Measurements from ENCODE around the gene PALB2.
"Not testable (repeated sequence)": the region's sequence is repeated elsewhere in the genome, so short reads cannot be mapped to it uniquely, and the experiment has no call there.

PALB2 gene

GRCh38 chr16:23590181-23590580 is 50.9 kb downstream of the PALB2 start:
- no peak for DNase-seq (ENCODE audit: low read depth)
- H3K4me3 ChIP-seq (ENCODE audit: low read depth, low read length) = no peak overlapping the region

GRCh38 chr16:23587726-23588125 is 53.4 kb downstream of the PALB2 start:
- peak; percentile 55 for DNase-seq (ENCODE audit: low read depth)
- H3K4me3 ChIP-seq (ENCODE audit: low read depth, low read length) = no peak overlapping the region

GRCh38 chr16:23584186-23585076 is 56.7 kb downstream of the PALB2 start:
- DNase-seq (ENCODE audit: low read depth) = no peak
- H3K4me3 ChIP-seq (ENCODE audit: low read depth, low read length) = no peak overlapping the region

GRCh38 chr16:23583271-23583670 is 57.8 kb downstream of the PALB2 start:
- not testable (repeated sequence) for H3K4me3 ChIP-seq (ENCODE audit: low read depth, low read length); DNase-seq (ENCODE audit: low read depth)

DNA sequence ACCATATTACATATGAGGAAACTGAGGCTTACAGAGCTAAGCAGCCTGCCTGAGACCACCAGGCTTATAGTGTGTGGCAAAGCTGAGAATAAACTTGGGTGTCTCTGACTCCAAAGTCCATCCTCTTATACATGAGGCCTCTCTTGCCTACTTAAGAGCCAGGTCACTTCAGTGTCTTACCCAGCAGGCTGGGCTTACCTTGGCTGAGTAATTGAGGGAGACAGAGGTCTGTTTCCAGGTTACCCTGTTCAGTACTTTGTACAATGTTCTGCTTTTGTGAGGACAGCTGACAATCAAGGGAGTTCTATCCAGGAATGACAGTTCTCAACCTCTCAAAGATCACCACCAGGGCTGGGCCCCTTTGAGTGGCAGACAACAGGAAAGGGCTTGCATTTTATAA is 59.3 kb downstream of the PALB2 start:
- no peak overlapping the region for H3K4me3 ChIP-seq (ENCODE audit: low read depth, low read length)
- DNase-seq (ENCODE audit: low read depth) = no peak

DNA sequence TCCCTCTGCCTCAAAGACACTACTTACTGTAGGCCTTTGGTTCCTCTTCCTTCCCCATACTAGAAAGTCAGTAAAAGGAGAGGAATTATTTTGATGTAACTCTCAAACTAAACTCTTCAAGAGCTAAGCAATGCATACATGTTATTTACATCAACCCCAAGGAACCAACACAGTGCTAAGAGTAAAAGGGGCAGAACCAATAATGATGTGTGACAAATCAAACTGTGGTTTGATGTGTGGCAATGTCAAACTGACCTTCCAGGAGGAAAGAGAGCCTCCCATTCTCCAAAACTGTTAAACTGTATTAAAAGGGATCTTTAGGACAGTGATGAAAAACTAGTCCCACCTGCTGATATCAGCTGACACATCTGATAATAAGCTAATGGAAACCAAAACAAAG is 60.7 kb downstream of the PALB2 start:
- no peak overlapping the region for H3K4me3 ChIP-seq (ENCODE audit: low read depth, low read length)
- no peak for DNase-seq (ENCODE audit: low read depth)

GRCh38 chr16:23579371-23579770 is 61.7 kb downstream of the PALB2 start:
- DNase-seq (ENCODE audit: low read depth) = no peak
- H3K4me3 ChIP-seq (ENCODE audit: low read depth, low read length) = no peak overlapping the region

DNA sequence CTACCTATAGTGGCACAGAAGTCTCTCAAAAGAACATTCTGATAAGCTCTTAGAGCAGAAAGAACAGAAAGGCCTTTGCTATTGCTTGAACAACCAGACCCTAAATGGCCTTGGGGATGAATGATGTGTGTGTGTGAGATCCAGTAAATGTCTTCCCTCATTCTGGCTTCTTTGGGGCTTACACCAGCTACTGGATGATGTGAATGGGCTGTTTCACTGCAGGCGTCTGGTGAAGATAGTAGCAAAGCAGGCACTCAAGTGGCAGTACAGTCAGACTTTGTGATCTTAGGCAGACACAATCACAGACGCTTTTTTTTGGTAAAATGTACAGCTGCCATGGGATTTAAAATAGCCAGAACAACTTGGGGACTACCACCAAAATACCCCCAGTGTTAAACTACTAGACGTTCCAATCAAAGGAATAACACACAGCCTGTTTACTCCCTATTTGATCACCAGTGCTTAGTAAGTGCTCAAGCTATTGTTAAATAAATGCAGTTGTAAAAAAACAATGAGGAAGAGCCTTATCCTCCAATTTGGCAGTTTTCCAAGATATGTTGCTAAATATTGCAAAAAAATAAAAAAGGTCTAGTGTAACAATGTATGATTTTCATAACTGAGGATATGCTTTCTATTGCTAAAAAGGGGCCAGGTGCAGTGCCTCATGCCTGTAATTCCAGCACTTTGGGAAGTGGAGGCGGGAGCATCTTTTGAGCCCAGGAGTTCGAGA is 62.8 kb downstream of the PALB2 start:
- no peak for DNase-seq (ENCODE audit: low read depth)
- no peak overlapping the region for H3K4me3 ChIP-seq (ENCODE audit: low read depth, low read length)

GRCh38 chr16:23577493-23577892 is 63.6 kb downstream of the PALB2 start:
- no peak overlapping the region for H3K4me3 ChIP-seq (ENCODE audit: low read depth, low read length)
- no peak for DNase-seq (ENCODE audit: low read depth)

DNA sequence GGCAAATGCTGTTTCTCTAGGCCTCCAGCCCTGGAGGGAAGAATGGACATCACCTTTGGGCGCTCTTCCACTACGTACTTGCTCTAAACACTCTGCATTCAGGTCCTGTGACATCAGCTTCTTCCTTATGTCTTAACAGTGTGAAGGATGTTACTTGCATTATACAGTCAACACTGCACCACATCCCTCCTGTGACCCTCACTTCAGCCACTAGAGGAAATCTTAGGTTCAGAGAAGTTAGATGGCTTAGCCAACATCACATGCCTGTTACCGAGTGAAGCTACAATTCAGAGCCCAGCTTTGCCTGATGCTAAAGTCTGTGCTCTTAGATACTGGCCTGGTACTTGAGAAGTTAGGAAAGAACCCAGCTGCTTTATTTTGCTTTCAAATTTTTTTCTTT is 65.3 kb downstream of the PALB2 start:
- DNase-seq (ENCODE audit: low read depth) = no peak
- no peak overlapping the region for H3K4me3 ChIP-seq (ENCODE audit: low read depth, low read length)

DNA sequence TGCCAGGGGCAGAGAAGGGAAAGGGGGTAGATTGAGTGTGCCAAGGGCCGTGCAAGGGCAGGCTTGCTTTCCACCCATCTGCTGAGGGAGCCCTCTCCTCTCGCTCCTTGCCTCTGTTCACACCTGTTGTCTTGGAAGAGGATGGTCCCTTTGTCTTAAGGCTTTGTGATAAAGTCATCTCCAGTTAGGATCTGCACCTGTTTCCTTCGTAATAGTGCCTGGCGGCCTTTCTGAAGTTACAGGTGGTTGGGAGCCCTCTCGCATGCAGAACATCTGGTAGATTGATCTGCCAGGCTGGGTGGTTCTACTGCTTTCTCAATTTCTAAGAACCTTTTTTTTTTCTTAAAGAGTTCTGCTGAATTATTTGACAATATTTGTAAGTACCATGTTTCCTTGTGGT is 67.3 kb downstream of the PALB2 start:
- H3K4me3 ChIP-seq (ENCODE audit: low read depth, low read length) = no peak overlapping the region
- no peak for DNase-seq (ENCODE audit: low read depth)

- no peak overlapping the region for H3K4me3 ChIP-seq (ENCODE audit: low read depth, low read length)
- DNase-seq (ENCODE audit: low read depth) = no peak
Measured at GRCh38 chr16:23572394-23572793, 68.7 kb downstream of the PALB2 start.

DNA sequence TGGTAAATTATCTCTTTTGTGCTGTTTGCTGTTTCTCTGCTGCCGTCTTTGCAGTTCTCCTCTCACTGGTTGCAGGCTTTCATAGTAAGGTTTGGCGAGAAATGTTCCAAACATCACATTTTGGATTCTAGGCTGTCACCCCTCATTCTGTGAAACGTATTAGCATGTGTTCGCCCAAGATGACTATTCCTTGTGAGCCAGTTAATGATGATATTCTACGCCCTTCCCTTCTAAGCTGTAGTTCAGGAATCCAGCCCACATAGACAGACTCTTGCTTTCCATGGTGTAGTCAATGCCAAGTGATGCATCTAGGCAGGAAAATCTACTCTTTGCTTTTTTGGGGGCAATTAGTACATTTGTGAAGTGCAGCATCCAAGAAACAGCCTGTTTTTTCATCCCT is 69.2 kb downstream of the PALB2 start:
- H3K4me3 ChIP-seq (ENCODE audit: low read depth, low read length) = no peak overlapping the region
- no peak for DNase-seq (ENCODE audit: low read depth)

- no peak overlapping the region for H3K4me3 ChIP-seq (ENCODE audit: low read depth, low read length)
- no peak for DNase-seq (ENCODE audit: low read depth)
Measured at GRCh38 chr16:23570992-23571632, 70.0 kb downstream of the PALB2 start.

GRCh38 chr16:23567602-23568001 is 73.5 kb downstream of the PALB2 start:
- no peak for DNase-seq (ENCODE audit: low read depth)
- no peak overlapping the region for H3K4me3 ChIP-seq (ENCODE audit: low read depth, low read length)

DNA sequence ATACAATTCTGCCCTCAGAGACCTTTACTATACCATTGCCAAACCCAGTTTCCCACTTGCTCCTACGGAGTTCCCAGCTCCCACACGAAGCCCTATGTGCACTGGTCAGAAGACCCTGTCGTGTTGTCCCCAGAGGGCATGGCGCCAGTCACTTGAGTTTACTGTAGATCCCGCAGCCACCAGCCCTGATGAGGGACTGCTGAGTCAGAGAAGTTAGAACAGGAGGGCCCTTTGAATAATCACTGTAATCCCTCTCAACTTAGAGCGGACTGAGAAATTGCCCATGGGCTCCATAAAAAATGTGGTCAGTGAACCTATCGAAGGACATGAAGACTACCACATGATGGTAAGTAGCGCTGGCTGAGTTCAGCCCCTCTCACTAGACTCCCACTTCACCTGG is 74.4 kb downstream of the PALB2 start:
- DNase-seq (ENCODE audit: low read depth) = no peak
- H3K4me3 ChIP-seq (ENCODE audit: low read depth, low read length) = no peak overlapping the region

- H3K4me3 ChIP-seq (ENCODE audit: low read depth, low read length) = no peak overlapping the region
- DNase-seq (ENCODE audit: low read depth) = no peak
Measured at GRCh38 chr16:23564575-23565363, 76.3 kb downstream of the PALB2 start.

DNA sequence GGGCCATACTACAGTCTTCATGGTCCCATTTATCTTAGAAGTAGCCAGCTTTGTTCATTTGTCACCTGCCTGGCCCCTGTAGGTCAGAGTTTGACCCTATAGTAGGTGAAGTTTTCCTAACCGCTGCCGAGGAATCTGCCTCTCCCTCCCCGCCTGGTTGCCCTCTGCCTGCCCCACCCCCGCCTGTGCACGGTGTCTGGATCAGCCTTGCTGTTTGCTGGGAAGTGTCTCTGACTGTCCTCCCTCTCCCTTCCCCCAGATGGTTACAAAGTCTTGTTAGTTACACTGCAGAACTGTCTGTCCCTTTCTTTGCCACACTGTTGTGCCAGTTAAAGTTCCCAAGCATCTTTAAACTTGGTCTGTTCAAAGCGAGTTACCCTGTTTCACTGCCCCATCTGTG is 77.9 kb downstream of the PALB2 start:
- no peak for DNase-seq (ENCODE audit: low read depth)
- H3K4me3 ChIP-seq (ENCODE audit: low read depth, low read length) = no peak overlapping the region

- no peak for DNase-seq (ENCODE audit: low read depth)
- no peak overlapping the region for H3K4me3 ChIP-seq (ENCODE audit: low read depth, low read length)
Measured at GRCh38 chr16:23562505-23562904, 78.6 kb downstream of the PALB2 start.

GRCh38 chr16:23561586-23561985 is 79.5 kb downstream of the PALB2 start:
- no peak for DNase-seq (ENCODE audit: low read depth)
- H3K4me3 ChIP-seq (ENCODE audit: low read depth, low read length) = no peak overlapping the region

All from skeletal muscle cell (primary cell).